ENCODE data around the gene PEMT. TPM values are rescaled to one million over a fixed set of nuclear protein-coding genes. Genes with fewer than 3 reads are reported as not detected.
A peak's percentile ranks its signal among the peaks of the same experiment; 100 is the strongest.

Gene PEMT
- polyA plus RNA-seq, 1 donor = 25.7 TPM

DNA sequence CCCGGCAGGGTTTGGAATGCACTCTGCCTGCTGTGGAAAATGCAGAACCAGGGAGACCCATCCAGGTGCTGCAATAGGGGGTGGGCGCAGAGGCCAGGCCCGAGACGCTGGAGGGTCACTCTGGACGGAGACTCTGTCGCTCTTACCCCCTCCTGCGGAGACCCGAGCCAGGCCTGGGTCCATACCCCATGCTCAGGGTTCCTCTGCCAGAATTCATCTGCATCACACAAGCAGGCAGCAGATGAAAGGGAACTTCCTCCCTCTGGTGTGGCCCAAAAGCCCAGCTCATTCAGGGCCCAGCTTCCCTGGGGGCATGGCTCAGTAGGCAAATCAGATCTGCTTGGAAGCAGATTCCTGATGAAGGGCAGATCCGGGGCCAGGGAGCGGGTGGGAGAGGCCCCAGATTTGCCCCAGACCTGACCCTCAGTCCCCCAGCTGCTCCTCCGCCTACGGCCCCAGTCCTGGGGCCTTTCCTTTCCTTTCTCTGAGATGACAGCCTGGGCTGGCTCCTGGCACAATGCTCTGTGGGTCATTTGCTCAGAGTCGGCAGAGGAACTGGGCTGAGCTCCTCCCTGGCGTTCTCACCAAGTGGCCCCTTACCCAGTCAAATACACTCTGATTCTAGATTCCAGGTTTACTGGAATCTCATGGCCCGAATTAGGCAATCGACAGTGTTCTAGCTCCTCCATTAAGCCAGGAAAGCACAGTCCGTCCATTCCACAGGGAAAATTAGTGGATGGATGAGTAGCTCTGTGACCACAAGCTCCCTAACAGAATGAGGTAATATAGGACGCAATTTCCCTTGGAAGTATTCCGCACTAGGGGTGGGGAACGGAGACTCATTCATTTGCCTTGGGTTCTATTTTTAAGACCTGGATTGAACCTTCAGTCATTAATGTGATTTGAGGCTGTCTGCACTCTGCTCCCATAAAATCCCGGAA lies 76.2 kb downstream of the PEMT start:
- peaks cover 3% of the 10 kb centered on the region for H3K36me3 ChIP-seq (ENCODE audit: control insufficient read depth, insufficient read depth, low read length)
- no CpG with 5 or more reads among the region's 21 CpGs for WGBS (ENCODE audit: insufficient coverage, low lambda C conversion rate)
- peak overlapping the region; percentile 51 for H3K27ac ChIP-seq (ENCODE audit: low read length)

DNA sequence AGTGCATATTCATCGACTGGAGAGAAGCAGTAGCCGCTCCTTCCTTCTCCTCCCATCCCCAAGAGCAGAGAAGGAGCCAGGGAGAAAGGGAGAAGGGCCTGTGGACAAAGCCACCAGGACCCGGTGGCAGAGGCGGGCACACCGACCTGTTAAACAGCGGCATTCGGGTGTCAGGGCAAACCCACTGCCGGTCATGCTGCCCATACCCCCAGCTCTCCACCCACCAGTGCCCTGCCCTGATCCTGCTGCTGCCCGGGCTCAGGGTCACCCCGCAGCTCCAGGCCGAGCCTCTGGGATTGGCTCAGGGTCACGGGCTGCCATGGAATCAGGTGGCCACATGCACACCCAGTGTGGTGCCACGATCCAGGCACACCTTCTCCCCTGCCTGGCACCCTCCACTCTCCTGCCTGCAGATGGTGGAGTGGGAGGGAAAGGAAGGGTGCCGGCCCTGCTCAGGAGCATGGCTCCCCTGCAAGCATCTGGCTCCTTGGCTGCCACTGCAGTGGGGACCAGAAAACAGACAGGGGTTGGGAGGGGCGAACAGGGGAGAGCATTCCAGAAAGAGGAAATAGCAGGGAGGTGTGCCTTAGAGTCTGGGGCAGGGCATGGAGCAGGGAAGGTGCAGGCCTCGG lies 77.0 kb downstream of the PEMT start:
- Histone ChIP-seq H3K9me3 (ENCODE audit: control insufficient read depth, low read depth, low read length) (no peaks in the 10 kb centered on the region), H3K27ac (ENCODE audit: low read length) (no peak overlapping the region), H3K4me3 (ENCODE audit: low read length) (no peak overlapping the region), H3K27me3 (ENCODE audit: control insufficient read depth, insufficient read depth, low read length) (no peaks in the 10 kb centered on the region), H3K36me3 (ENCODE audit: control insufficient read depth, insufficient read depth, low read length) (peaks cover under 1% of the 10 kb centered on the region), H3K4me1 (ENCODE audit: control insufficient read depth, insufficient read depth, low read length) (no peaks in the 10 kb centered on the region)
- DNase-seq = no peak
- no CpG with 5 or more reads among the region's 16 CpGs for WGBS (ENCODE audit: insufficient coverage, low lambda C conversion rate)

More for the DNA sequence above, 76.2 kb downstream of the PEMT start:
- Histone ChIP-seq H3K4me1 (ENCODE audit: control insufficient read depth, insufficient read depth, low read length) (no peaks in the 10 kb centered on the region), H3K9me3 (ENCODE audit: control insufficient read depth, low read depth, low read length) (no peaks in the 10 kb centered on the region), H3K27me3 (ENCODE audit: control insufficient read depth, insufficient read depth, low read length) (no peaks in the 10 kb centered on the region), H3K4me3 (ENCODE audit: low read length) (no peak overlapping the region)
- DNase-seq = no peak

DNA sequence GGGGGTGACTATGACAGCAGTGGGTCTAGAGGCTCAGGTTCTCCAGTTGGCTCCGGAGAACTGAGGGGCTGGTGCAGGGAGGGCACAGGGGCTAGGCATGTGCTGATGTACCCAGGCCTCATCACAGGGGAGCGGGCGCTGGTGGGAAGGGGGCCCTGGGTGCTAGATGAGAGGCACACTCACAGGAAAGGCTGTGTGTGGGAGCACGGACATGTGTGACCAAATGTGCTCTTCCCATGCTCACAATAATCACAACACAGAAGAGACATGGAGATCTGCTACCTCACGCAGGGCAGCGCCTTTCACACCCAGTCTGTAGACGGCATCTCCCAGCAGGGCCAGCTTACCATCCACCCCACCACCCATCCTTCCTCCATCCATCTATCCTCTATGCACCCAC lies 77.9 kb downstream of the PEMT start:
- WGBS (ENCODE audit: insufficient coverage, low lambda C conversion rate) = 83% methylated on average over 1 of the region's 7 CpGs
- H3K36me3 ChIP-seq (ENCODE audit: control insufficient read depth, insufficient read depth, low read length) = no peaks in the 10 kb centered on the region
- H3K27me3 ChIP-seq (ENCODE audit: control insufficient read depth, insufficient read depth, low read length) = no peaks in the 10 kb centered on the region

DNA sequence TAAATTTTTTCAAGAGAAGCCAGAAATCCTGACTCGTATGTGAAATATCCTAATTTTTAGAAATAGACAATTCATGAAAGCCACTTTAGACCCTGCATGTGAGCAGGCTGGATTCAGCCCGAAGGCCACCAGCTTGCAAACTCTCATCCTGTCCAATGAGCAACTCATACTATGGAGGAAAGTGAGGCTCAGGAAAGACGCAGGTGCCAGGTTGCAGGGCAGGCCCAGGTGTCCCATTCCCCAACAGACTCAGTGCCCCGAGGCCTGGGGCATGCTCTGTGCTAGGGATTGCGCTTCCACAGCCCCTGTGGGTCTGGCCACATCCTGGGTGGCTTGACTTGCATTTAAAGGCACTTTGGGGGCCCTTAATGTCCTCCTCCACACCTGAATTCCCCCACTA lies 78.6 kb downstream of the PEMT start:
- H3K4me3 ChIP-seq (ENCODE audit: low read length) = no peak overlapping the region
- H3K9me3 ChIP-seq (ENCODE audit: control insufficient read depth, low read depth, low read length) = no peaks in the 10 kb centered on the region
- H3K36me3 ChIP-seq (ENCODE audit: control insufficient read depth, insufficient read depth, low read length) = no peaks in the 10 kb centered on the region
- no peak for DNase-seq
- WGBS (ENCODE audit: insufficient coverage, low lambda C conversion rate) = no CpG with 5 or more reads among the region's 5 CpGs
- no peaks in the 10 kb centered on the region for H3K27me3 ChIP-seq (ENCODE audit: control insufficient read depth, insufficient read depth, low read length)
- H3K4me1 ChIP-seq (ENCODE audit: control insufficient read depth, insufficient read depth, low read length) = no peaks in the 10 kb centered on the region
- H3K27ac ChIP-seq (ENCODE audit: low read length) = no peak overlapping the region

More for the DNA sequence above, 77.9 kb downstream of the PEMT start:
- Histone ChIP-seq H3K4me1 (ENCODE audit: control insufficient read depth, insufficient read depth, low read length) (no peaks in the 10 kb centered on the region), H3K9me3 (ENCODE audit: control insufficient read depth, low read depth, low read length) (no peaks in the 10 kb centered on the region), H3K4me3 (ENCODE audit: low read length) (no peak overlapping the region), H3K27ac (ENCODE audit: low read length) (no peak overlapping the region)
- DNase-seq = no peak

DNA sequence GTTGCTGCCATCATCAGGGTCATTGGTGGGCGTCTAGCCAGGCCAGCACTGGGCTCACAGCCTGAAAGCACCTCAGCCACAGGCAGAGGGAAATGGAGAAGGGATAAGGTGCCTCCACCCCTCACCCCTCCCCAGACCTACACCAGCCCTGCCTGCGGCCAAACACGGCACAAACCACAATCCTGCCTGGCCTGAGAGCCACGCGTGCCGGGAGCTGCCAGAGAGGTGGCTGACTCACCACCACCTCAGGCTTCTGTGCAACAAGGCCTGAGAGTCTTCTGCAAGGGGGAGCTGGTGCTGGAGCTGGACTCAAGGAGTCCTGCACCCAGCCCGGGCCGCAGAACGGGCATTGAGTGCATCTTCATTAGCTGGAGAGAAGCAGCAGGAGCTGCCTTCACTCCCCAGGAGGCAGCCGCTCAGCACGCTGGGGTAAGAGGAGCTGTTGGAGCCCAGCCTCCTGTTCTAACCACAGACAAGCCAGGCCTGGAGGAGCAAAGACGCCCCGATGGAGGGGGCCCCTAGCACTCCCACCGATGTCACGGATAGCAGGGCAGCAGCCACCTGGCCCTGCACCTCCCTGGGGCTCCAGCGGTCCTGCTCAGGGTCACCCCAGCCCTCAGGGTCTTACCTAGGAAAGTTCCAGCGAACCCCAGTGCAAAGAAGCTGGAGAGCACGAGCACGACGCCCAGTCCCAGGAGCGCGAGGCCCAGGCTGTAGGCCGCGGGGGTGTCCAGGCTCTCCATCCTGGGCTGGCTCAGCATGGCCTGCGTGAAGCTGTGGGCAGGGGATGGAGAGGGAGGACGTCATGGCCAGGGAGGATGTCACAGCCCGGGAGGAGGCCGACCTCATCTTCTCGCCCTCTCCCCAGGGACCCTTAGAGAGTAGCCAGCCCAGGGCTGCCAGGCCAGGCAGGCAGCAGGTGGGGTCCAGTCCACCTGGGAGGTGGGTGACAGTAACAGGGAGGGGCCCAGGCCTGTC lies 79.3 kb downstream of the PEMT start:
- no CpG with 5 or more reads among the region's 29 CpGs for WGBS (ENCODE audit: insufficient coverage, low lambda C conversion rate)
- Histone ChIP-seq H3K27me3 (ENCODE audit: control insufficient read depth, insufficient read depth, low read length) (no peaks in the 10 kb centered on the region), H3K36me3 (ENCODE audit: control insufficient read depth, insufficient read depth, low read length) (no peaks in the 10 kb centered on the region), H3K4me1 (ENCODE audit: control insufficient read depth, insufficient read depth, low read length) (no peaks in the 10 kb centered on the region), H3K27ac (ENCODE audit: low read length) (no peak overlapping the region), H3K9me3 (ENCODE audit: control insufficient read depth, low read depth, low read length) (no peaks in the 10 kb centered on the region), H3K4me3 (ENCODE audit: low read length) (no peak overlapping the region)
- no peak for DNase-seq

DNA sequence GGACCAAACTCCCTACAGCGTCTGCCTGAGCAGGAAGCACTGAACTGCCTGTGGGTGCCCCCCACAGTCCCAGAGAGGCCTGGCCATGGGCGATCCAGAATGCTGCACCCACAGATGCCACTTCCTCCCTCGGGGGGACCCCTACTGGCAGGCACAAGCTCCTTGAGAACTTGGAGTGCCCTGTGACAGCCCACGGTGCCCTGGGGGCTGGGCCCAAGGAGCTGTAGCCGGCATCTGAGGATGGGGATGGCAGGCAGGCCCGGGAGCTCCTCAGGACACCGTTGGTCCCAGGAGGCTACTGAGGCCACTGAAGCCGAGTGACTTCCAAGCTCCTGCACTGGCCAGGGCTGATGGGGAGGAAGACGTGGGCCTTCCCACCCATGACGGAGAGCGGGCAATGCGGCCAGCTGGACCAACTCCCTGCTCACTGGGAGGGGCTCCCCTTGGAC lies 80.2 kb downstream of the PEMT start:
- Histone ChIP-seq H3K4me3 (ENCODE audit: low read length) (no peak overlapping the region), H3K9me3 (ENCODE audit: control insufficient read depth, low read depth, low read length) (no peaks in the 10 kb centered on the region), H3K4me1 (ENCODE audit: control insufficient read depth, insufficient read depth, low read length) (no peaks in the 10 kb centered on the region), H3K36me3 (ENCODE audit: control insufficient read depth, insufficient read depth, low read length) (no peaks in the 10 kb centered on the region), H3K27me3 (ENCODE audit: control insufficient read depth, insufficient read depth, low read length) (no peaks in the 10 kb centered on the region), H3K27ac (ENCODE audit: low read length) (no peak overlapping the region)
- no peak for DNase-seq
- no CpG with 5 or more reads among the region's 12 CpGs for WGBS (ENCODE audit: insufficient coverage, low lambda C conversion rate)

DNA sequence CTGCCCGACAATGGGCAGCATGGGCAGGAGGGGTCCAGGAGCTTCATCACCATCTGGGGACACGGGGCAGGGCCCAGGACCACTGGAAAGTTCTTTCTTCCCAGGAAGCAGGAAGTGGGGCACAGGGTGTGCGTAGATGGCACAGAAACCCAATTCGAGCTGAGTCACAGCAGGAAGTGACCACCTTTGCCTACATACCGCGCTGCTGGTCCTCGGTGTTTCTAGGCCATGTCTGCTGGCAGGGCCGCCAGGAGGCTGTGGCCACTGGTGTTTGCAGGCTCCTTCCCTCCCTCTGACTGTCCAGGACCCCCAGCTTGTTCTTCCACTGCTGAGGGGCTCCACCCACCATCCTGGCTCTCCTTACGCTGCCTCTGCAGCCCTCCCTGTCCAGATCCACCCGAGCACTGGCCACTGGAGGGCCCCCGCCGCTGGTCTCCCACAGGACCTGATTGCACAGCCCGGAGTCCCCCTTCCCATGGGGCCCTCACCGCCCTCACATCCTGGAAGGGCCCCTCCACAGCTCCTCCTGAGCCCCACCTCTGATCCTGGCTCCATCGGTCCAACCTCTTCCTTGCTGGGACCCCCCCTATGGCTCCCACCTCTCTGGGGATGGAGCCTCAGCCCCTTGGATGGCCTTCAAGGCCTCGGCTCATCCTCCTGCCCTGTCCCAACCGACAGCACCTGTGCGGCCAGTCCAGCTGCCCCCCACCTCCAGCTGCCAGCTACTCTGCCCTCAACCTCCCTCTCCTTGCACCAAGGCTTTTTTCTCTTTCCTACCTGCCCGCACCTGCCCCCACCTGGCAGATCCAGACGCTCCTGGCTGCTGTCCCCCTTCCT lies 80.8 kb downstream of the PEMT start:
- no peak overlapping the region for H3K27ac ChIP-seq (ENCODE audit: low read length)
- H3K27me3 ChIP-seq (ENCODE audit: control insufficient read depth, insufficient read depth, low read length) = no peaks in the 10 kb centered on the region
- DNase-seq = no peak
- no CpG with 5 or more reads among the region's 20 CpGs for WGBS (ENCODE audit: insufficient coverage, low lambda C conversion rate)
- no peaks in the 10 kb centered on the region for H3K9me3 ChIP-seq (ENCODE audit: control insufficient read depth, low read depth, low read length)
- H3K4me3 ChIP-seq (ENCODE audit: low read length) = no peak overlapping the region
- H3K4me1 ChIP-seq (ENCODE audit: control insufficient read depth, insufficient read depth, low read length) = no peaks in the 10 kb centered on the region
- H3K36me3 ChIP-seq (ENCODE audit: control insufficient read depth, insufficient read depth, low read length) = no peaks in the 10 kb centered on the region

DNA sequence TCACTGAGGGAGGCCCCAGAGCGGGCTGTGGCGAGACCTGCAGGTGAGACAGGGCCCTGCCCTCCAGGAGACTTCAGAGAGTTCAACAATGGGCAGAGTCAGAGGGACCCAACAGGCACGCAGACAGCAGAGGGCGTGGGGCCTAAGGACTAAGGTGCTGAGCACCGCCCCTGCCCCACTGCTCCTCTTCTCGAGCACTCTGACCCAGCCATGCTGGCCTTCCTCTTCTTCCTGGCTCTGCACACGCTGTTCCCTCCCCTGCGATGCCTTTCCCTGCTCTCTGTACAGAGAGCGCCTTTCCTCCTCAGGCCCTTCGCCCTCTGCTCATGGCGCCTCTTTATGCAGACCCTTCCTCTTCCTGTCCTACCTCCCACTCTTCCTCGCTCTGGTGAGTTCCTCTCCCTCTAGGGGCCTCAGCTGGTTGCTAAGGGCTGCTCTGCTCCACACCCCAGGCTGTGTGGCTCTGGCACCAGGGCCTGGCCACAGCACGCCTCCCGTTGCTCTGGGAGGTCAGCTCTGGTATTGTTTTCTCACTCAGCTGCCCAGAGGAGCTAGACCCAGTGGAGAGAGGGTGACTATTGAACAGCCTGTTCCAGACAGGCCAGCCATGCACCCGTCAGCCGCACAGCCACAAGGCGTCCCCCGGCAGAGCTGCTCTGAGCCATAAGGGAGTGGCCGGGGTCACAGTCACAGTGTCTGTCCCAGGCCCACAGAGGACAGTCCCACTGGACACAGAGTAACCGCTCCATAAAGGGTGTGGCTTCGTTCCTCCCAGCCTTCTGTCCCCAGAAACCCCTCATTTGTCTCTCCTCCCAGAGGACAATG lies 81.7 kb downstream of the PEMT start:
- no peaks in the 10 kb centered on the region for H3K36me3 ChIP-seq (ENCODE audit: control insufficient read depth, insufficient read depth, low read length)

More for the DNA sequence above, 81.7 kb downstream of the PEMT start:
- H3K27me3 ChIP-seq (ENCODE audit: control insufficient read depth, insufficient read depth, low read length) = no peaks in the 10 kb centered on the region
- H3K4me1 ChIP-seq (ENCODE audit: control insufficient read depth, insufficient read depth, low read length) = no peaks in the 10 kb centered on the region
- no peaks in the 10 kb centered on the region for H3K9me3 ChIP-seq (ENCODE audit: control insufficient read depth, low read depth, low read length)
- no peak overlapping the region for H3K4me3 ChIP-seq (ENCODE audit: low read length)
- no peak overlapping the region for H3K27ac ChIP-seq (ENCODE audit: low read length)
- 97% methylated on average over 4 of the region's 21 CpGs for WGBS (ENCODE audit: insufficient coverage, low lambda C conversion rate)
- DNase-seq = no peak
